Stomach (tissue), 9 donors: Measurements from ENCODE around the gene DTD1. TPM values are rescaled to one million over a fixed set of nuclear protein-coding genes. Genes with fewer than 3 reads are reported as not detected.

Experiments used
- DNase-seq, 2 donors: peaks; one replicate each; pipeline versions ENCODE4 v3.0.0 to v3.0.0-alpha.2; 2013 to 2019
- H3K27ac ChIP-seq, 5 donors: fragments of 200-600 bp in 4 of 5; sonication (generic) in 4 of 5; one replicate each; pipeline ENCODE4 v1.5.1; 2013 to 2019; ENCODE audit warnings: mild to moderate bottlenecking in 1 of 5, moderate library complexity in 1 of 5
- H3K27me3 ChIP-seq, 3 donors: fragments of 200-600 bp; sonication (generic); one replicate each; pipeline ENCODE4 v1.5.1; 2017 to 2019; ENCODE audit warnings: mixed run types in 1 of 3
- H3K36me3 ChIP-seq, 4 donors: fragments of 200-600 bp; sonication (generic); 1 replicate in 3 of 4; 2 replicates in 1 of 4; pipeline ENCODE4 v1.5.1; 2016 to 2019
- H3K4me1 ChIP-seq, 4 donors: fragments of 200-600 bp; sonication (generic); one replicate each; pipeline ENCODE4 v1.5.1; 2016 to 2019
- H3K4me3 ChIP-seq, 4 donors: fragments of 200-600 bp; sonication (generic) in 3 of 4; one replicate each; pipeline ENCODE4 v1.5.1; 2016 to 2019; ENCODE audit warnings: mild to moderate bottlenecking in 1 of 4
- H3K9me3 ChIP-seq, 4 donors: fragments of 200-600 bp; sonication (generic); one replicate each; pipeline ENCODE4 v1.5.1; 2016 to 2019
- EP300 ChIP-seq: sonication (generic); formaldehyde crosslinking; IDR thresholded peaks from one replicate; pipeline ENCODE4 v1.6.1; 2017; ENCODE audit warnings: antibody characterized with exemption
- POLR2A ChIP-seq, 4 donors: fragments of 450-650 bp; IDR thresholded peaks; one replicate each; pipeline ENCODE4 v1.6.1; 2016; ENCODE audit warnings: antibody characterized with exemption in 4 of 4, control low read depth in 2 of 4, mild to moderate bottlenecking in 1 of 4, moderate library complexity in 1 of 4
- POLR2AphosphoS5 ChIP-seq, 3 donors: sonication (generic); formaldehyde crosslinking; IDR thresholded peaks; one replicate each; pipeline ENCODE4 v1.6.1; 2016; ENCODE audit warnings: antibody characterized with exemption in 3 of 3
- WGBS, 5 donors: extraction: QIAGEN DNeasy Blood & Tissue Kit in 3 of 5; methylation state at CpG; one replicate each; pipeline versions ENCODE4 v1.1.5 to v1.1.7; 2013 to 2018; 5-methylcytosine and 5-hydroxymethylcytosine counted together
- intact Hi-C: fragments of 100-400 bp; cut with DNase I; formaldehyde crosslinking; loops from one replicate; pipeline ENCODE4 v1.15.1; 2023; ENCODE audit warnings: low total_unique reads
- polyA plus RNA-seq, 3 donors: library from polyadenylated mRNA; stranded (reverse); fragments of 200-250 nt; gene quantifications; one replicate each; pipeline ENCODE4 v1.2.3, GENCODE V29; 2013
- total RNA-seq, 5 donors: library from RNA; depleted of rRNA; stranded (reverse); fragments of >200 nt; gene quantifications; one replicate each; pipeline versions ENCODE4 v1.1.0 to v1.2.3, GENCODE V29; 2014 to 2016
- TF ChIP-seq, protein P1 (sequence below), 7 experiments: fragments of 450-650 bp in 4 of 7; fragments of 200-600 bp in 3 of 7; sonication (generic) in 3 of 7; IDR thresholded peaks; one replicate each; pipeline ENCODE4 v1.5.1; 2016 to 2019; ENCODE audit warnings: antibody characterized with exemption in 7 of 7, control low read depth in 2 of 7, mild to moderate bottlenecking in 1 of 7
- donor health status: healthy with polysubstance abuse.
- donor health status: Bipolar disorder and iron deficiency.
- donor health status: healthy.

Gene DTD1
- total and polyA plus RNA-seq, 8 donors = 4.5 to 30.4 (median 15.7) TPM; not detected in 1

DNA sequence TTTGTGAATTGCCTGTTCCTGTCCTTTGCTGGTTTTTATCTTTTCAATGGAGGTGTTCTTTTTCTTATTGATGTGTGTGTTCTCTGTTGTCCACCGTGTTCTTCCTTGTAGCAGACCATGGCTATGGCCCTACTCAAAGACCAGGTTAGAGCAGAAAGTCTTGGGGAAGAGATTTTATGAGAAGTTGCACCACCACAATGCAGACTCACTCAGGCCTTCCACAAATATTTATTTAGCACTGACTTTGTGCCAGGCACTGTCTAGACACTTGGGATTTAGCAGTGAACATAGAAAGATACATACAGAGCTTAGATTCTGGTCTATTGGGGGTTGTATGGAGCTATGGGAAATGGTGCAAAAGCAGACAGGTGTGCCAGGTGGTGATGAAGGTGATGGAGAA is 98.8 kb downstream of the DTD1 start:
- no peaks in the 10 kb centered on the region for H3K27me3 ChIP-seq
- peaks cover 0 to 8% (median 0%) of the 10 kb centered on the region in 4 donors for H3K4me1 ChIP-seq
- DNase-seq = no peak
- no peaks in the 10 kb centered on the region for H3K9me3 ChIP-seq
- no peak overlapping the region for H3K4me3 ChIP-seq
- 69 to 85% (median 80%) methylated on average over 1 of the region's 1 CpG for WGBS, 5 donors
- no peak overlapping the region for H3K27ac ChIP-seq
- TF ChIP-seq EP300 (no peak), POLR2AphosphoS5 (IDR thresholded peaks at IDR 0.05) (no peak), POLR2A (IDR thresholded peaks at IDR 0.05) (no peak)
- TF ChIP-seq, protein P1, sequence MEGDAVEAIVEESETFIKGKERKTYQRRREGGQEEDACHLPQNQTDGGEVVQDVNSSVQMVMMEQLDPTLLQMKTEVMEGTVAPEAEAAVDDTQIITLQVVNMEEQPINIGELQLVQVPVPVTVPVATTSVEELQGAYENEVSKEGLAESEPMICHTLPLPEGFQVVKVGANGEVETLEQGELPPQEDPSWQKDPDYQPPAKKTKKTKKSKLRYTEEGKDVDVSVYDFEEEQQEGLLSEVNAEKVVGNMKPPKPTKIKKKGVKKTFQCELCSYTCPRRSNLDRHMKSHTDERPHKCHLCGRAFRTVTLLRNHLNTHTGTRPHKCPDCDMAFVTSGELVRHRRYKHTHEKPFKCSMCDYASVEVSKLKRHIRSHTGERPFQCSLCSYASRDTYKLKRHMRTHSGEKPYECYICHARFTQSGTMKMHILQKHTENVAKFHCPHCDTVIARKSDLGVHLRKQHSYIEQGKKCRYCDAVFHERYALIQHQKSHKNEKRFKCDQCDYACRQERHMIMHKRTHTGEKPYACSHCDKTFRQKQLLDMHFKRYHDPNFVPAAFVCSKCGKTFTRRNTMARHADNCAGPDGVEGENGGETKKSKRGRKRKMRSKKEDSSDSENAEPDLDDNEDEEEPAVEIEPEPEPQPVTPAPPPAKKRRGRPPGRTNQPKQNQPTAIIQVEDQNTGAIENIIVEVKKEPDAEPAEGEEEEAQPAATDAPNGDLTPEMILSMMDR (IDR thresholded peaks at IDR 0.05) = no peak
- no peaks in the 10 kb centered on the region for H3K36me3 ChIP-seq
- intact Hi-C loops = no loop called here

DNA sequence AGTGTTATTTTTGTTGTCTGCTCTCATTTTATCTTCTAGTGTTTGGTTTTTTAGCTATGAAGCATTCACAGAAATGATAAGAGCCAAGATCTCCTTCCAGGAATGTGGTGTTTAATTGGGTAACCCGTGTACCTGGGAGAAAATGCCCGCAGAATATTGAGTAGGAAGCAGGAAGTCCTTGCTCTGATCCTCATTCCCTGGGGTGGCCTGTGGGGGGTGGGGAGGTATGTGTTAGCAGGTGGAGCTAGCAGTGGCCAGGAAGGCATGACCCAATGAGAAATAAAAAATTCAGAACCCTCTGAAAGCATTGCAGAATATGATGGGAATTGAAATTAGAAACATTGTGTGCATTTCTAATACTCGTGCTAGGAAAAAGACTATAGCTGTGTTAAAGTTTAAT is 100.8 kb downstream of the DTD1 start:
- Histone ChIP-seq H3K27me3 (no peaks in the 10 kb centered on the region), H3K4me3 (no peak overlapping the region), H3K4me1 (peaks cover 0 to 11% (median 2%) of the 10 kb centered on the region in 4 donors), H3K9me3 (no peaks in the 10 kb centered on the region), H3K36me3 (no peaks in the 10 kb centered on the region), H3K27ac (no peak overlapping the region)
- TF ChIP-seq POLR2A (IDR thresholded peaks at IDR 0.05) (no peak), POLR2AphosphoS5 (IDR thresholded peaks at IDR 0.05) (no peak), EP300 (no peak)
- TF ChIP-seq, protein P1 (IDR thresholded peaks at IDR 0.05) = no peak
- DNase-seq = no peak
- 53 to 68% (median 59%) methylated on average over 3 of the region's 3 CpGs for WGBS, 5 donors
- intact Hi-C loops = no loop called here

DNA sequence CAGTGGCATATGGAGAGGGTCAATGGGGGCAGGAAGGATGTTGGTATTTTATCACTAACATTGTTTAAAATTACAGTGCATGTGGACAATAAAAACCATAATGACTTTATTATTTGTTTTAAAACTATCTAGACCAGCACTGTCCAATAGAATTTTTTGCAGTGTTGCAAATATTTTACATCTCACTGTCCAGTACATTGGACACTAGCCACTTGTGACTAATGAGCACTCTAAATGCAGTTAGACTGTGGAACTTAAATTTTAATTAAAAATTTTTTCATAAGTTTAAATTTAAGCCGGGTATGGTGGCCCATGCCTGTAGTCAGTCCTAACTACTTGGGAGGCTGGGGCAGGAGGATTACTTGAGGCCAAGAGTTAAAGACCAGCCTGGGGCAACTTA is 101.7 kb downstream of the DTD1 start:
- TF ChIP-seq EP300 (no peak), POLR2AphosphoS5 (IDR thresholded peaks at IDR 0.05) (no peak), POLR2A (IDR thresholded peaks at IDR 0.05) (no peak)
- TF ChIP-seq, protein P1 (IDR thresholded peaks at IDR 0.05) = no peak
- peaks cover 0 to 11% (median 2%) of the 10 kb centered on the region in 4 donors for H3K4me1 ChIP-seq
- intact Hi-C loops = no loop called here
- 69 to 97% (median 86%) methylated on average over 1 of the region's 1 CpG for WGBS, 5 donors
- no peak overlapping the region for H3K4me3 ChIP-seq
- no peak for DNase-seq
- H3K27ac ChIP-seq = no peak overlapping the region
- no peaks in the 10 kb centered on the region for H3K27me3 ChIP-seq
- H3K9me3 ChIP-seq = no peaks in the 10 kb centered on the region
- H3K36me3 ChIP-seq = no peaks in the 10 kb centered on the region

DNA sequence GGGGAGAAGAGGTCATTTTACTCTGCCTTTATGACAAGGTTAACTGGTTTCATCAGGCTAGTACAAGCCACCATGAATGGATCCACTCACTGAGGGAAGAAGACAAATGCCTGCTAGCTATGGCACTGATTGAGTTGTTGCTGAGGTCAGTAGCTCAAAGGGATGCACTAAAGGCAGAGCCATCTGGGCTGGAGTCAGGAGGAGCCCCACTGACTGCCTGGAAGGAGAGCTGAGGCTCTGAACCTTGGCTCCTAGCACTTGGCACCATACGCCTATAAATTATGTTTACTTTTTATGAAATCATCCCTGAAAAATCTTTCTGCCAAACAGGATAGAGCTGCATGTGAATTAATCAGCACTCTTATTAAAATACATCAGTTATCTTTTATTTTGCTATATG is 104.6 kb downstream of the DTD1 start:
- Histone ChIP-seq H3K4me1 (peaks cover 0 to 4% (median 2%) of the 10 kb centered on the region in 4 donors), H3K36me3 (no peaks in the 10 kb centered on the region), H3K9me3 (no peaks in the 10 kb centered on the region), H3K27me3 (no peaks in the 10 kb centered on the region), H3K4me3 (no peak overlapping the region), H3K27ac (no peak overlapping the region)
- WGBS, 5 donors = 15 to 39% (median 30%) methylated on average over 1 of the region's 1 CpG
- DNase-seq = no peak
- intact Hi-C loops = no loop called here
- TF ChIP-seq POLR2A (IDR thresholded peaks at IDR 0.05) = no peak
- no peak for TF ChIP-seq POLR2AphosphoS5 (IDR thresholded peaks at IDR 0.05)
- TF ChIP-seq EP300 = no peak
- TF ChIP-seq, protein P1 (IDR thresholded peaks at IDR 0.05) = no peak
